Anterior cingulate cortex (tissue), 58 donors: ENCODE data around the gene LPCAT2.
"Not testable (repeated sequence)": the region's sequence is repeated elsewhere in the genome, so short reads cannot be mapped to it uniquely, and the experiment has no call there.

ENCODE experiments used
- DNase-seq, 58 donors: peaks; one replicate each; lab custom pipeline; 2025; lab: John Stamatoyannopoulos, UW

LPCAT2 gene

DNA sequence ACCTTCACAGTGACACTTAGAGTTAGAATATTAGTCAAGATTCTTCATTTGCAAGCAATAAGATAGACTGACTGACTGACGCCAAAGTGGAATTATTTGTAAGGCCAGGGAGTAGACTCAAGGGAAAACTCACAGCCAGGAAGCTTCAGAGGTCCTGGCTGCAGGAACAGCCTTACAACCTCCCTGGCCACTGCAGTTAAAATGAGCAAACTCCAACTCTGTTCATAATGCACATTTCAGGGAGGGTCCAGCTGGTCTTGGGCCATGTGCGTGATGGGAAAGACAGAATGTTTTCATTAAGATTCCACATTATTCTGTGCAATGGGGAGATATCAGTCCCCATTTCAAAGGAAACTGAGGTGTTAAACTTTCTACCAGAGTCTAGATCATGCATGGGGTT, 67.5 kb downstream of the LPCAT2 start:
- DNase-seq, result no peak

GRCh38 chr16:55577887-55578286, 69.0 kb downstream of the LPCAT2 start:
- no peak for DNase-seq

DNA sequence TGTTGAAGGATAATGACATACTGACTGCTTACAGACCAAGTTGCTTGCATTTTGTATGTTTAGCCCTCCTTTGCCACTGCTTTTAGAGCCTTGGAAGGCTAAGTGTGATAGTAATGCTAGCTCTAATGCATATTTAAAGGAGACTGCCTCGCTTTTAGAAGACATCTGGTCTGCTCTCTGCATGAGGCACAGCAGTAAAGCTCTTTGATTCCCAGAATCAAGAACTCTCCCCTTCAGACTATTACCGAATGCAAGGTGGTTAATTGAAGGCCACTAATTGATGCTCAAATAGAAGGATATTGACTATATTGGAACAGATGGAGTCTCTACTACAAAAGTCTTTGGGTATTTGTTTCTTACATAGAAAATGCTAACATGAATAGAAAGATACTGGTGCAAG, 76.8 kb downstream of the LPCAT2 start:
- no peak for DNase-seq

DNA sequence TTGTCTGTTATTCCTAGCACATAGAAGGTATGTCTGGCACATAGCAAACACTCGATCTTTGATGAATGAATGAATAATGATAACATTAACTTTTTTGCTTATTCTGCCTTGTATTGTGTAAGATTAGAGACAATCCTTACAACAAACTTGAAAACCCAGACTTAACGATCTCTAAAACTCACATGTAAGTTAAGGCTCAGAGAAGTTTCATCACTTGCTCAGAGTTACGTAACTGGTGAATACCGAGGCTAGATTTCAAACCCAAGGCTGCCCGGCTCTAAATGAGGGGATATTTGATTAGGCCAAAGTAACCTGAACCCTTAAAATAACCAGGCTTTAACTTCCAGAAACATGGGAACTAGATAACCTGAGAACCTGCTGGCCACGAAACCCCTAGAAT, 79.9 kb downstream of the LPCAT2 start:
- DNase-seq, result no peak

DNA sequence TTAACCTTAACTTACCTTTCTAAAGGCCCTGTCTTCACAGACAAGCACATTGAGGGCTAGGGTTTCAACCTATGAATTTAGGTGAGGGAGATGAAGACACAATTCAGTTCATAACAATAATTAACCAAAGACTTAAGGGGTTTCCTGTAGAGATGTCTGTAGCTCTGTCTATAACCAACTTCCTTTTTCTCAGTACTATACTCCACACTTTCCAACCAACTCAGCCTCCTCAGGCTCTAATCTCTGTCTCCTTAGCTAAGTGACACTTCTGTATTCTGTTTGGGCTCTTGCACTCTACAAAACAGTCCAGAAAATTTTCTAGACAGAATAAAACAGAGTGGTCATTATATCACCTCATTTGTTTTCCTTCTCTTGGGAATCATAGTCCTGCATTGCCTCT, 83.4 kb downstream of the LPCAT2 start:
- DNase-seq, result no peak

- no peak for DNase-seq
Measured at GRCh38 chr16:55597928-55598327, 89.1 kb downstream of the LPCAT2 start.

DNA sequence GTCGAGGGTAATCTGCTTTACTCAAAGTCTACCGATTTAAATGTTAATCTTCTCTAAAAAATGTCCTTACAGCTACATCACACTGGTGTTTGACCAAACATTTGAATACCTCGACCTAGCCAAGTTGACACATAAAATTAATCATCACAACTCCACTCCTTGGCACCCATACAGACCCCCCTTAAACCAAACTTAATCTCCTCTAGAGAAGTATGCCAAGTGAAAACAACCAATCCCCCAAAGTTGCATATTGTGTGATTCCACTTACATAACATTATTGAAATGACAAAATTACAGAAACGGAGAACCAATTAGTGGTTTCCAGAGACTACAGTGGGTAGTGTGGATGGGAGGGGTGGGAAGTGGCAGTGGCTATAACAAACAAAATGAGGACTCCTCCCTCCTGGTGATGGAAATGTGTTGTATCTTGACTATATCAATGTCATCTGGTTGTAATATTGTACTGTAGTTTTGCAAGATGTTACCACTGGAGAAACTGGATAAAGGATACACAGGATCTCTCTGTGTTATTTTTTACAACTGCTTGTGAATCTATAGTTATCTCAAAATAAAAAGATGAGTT, 97.0 kb downstream of the LPCAT2 start:
- DNase-seq, result no peak

GRCh38 chr16:55613613-55614335, 104.9 kb downstream of the LPCAT2 start:
- no peak for DNase-seq

GRCh38 chr16:55615071-55615470, 106.2 kb downstream of the LPCAT2 start:
- no peak for DNase-seq

GRCh38 chr16:55615670-55616069, 106.8 kb downstream of the LPCAT2 start:
- DNase-seq, result not testable (repeated sequence)

- DNase-seq, result no peak
Measured at GRCh38 chr16:55621771-55622170, 112.9 kb downstream of the LPCAT2 start.

DNA sequence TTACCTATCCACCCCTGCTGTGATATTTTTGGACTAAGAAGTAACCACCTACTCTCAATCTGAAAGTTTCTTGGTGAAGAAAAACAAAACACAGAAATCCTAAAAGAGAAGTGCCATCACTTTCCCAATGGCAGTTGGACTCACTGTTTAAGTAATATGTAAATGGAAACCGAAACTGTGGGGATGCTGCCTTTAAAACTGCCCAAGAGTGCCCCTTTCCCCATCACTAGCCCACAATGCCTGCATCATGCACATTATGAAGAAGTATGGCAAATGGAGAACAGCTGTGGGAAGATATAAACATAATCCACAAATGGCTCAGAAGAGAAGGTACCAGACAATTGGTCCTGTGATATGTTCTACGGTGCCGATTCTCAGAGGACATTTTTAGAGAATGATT, 113.4 kb downstream of the LPCAT2 start:
- no peak for DNase-seq

GRCh38 chr16:55622930-55623561, 114.2 kb downstream of the LPCAT2 start:
- no peak for DNase-seq

DNA sequence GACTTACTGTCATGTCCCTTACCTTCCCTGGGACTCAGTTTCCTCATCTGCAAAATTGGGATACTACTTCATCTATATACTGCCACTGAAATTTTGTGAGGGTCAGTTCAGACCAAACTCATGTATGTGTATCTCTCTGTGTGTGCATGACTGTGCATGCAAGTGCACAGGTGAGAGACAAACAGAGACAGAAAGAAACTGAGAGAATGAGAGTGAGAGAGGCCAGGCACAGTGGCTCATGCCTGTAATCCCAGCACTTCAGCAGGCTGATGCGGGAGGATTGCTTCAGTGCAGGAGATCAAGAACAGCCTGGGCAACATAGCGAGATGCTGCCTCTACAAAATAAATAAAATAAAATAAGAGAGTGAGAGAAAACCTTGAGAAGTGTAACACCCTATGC, 114.8 kb downstream of the LPCAT2 start:
- DNase-seq, result no peak

DNA sequence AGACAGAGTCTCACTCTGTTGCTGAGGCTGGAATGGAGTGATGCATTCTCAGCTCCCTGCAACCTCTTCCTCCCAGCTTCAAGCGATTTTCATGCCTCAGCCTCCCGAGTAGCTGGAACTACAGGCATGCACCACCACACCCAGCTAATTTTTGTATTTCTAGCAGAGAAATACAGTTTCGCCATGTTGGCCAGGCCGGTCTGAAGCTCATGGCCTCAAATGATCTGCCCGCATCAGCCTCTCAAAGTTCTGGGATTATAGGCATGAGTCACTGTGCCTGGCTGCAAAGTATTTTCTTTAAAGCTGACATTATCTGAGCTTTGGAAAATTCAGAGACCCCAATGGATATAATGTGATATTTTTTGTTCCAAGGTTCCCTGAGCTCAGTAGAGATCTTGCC, 115.8 kb downstream of the LPCAT2 start:
- DNase-seq, result no peak

DNA sequence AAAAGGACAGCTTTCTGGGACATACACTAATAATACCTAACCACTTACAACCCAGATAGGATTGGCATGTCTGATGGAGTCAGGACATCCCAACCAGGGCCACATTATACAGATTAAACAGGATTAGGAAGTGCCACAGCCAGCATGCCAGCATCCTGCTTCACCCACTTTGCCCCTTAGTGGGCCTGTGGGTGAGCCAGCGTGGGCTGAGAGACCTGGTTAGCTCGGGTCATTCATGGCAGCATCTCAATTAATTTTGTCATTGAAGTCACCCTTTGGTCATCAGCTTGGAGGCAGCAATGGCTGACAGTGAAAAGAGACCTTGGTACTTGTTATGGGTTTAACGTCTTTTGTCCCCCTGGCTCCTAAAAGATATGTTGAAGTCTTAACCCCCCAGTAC, 117.0 kb downstream of the LPCAT2 start:
- DNase-seq, result no peak

DNA sequence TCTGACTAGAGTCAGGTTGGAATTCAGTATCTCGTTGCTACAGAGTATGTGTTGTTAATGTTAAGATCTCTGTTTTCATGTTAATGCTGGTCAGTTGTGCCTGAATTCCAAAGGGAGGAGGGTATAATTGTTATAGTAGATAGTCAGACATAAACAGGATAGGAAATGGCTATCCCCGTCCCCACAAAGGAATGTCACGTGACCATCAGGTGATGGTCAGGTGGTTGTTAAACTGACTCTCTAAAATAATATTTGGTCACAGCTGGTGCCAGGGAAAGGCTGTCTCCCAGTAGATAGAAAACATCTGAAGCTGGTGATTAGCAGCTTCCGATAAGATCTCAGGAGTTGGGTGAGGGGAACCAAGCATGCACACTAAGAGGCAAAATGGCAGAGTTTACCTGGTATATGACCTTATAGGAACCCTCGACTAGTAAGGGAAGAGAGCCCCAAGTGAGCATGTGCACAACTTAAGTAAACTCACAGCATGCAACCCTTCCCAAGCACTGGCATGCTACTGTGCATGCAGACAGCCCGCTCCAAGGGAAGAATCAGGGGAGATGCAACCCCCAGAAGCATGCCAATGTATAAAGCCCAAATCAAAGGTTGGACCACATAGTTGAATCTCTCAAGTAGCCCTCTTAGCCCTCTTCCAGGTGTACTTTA, 119.6 kb downstream of the LPCAT2 start:
- DNase-seq, result no peak

DNA sequence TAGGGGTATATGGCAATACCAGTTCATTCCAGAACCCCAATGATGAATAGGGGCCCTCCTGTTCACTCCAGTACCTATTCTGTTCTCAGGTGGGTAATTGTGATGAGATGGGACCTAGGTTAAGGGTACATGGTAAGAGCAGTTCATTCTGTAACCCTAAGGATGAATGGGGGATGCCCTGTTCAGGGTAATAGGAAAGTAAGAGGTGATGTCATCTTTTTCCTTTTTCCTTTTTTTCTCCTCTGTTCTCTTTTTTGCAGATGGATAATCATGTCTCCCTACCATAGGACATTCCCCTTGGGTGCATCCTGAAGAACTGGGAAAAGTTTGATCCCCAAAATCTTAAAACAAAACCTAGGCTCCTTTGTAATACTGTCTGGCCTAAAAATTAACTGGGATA, 121.9 kb downstream of the LPCAT2 start:
- DNase-seq, result no peak

DNA sequence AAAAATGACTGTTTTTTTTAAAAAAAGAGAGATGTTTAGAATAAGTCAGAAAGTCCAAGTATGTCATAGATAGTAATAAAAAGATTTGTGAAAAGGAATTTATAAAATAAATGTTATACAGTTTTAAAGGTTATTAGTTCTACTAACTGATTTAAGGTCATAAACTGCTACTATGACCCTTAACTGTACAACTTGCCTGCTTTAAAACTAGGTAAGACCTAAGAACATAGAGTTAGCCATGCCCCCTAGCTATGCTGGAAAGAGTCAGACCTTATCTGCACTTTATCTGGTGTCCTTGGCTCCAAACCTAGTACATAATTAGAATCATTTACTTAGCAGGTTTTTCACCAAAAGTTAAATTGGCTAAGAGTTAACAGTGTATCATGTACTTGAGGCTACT, 123.4 kb downstream of the LPCAT2 start:
- no peak for DNase-seq

- DNase-seq, result no peak
Measured at GRCh38 chr16:55634193-55634592, 125.3 kb downstream of the LPCAT2 start.
